Central memory CD8-positive, alpha-beta T cell (primary cell): ENCODE data around the gene GADL1.

Experiments
- ATAC-seq: fragments of 150-1000 bp; cut with Tn5 transposase; replicated peaks from 2 replicates; pipeline ENCODE4 v1.10.0; 2022; ENCODE audit warnings: mild to moderate bottlenecking, moderate FRiP score, moderate number of reproducible peaks; ENCODE audit not compliant: poor library complexity, severe bottlenecking; ENCODE audit errors: extremely low read depth
- DNase-seq, 2 donors: peaks; one replicate each; pipeline ENCODE4 v3.0.0; 2021; ENCODE audit warnings: low spot score in 2 of 2
- H3K27ac Mint-ChIP-seq: one replicate; pipeline ENCODE4 v1.8.0; 2022; ENCODE audit warnings: low read depth, mild to moderate bottlenecking, moderate library complexity, mixed read lengths
- H3K27me3 Mint-ChIP-seq: one replicate; pipeline ENCODE4 v1.8.0; 2022; ENCODE audit warnings: mixed read lengths
- H3K36me3 Mint-ChIP-seq: one replicate; pipeline ENCODE4 v1.8.0; 2022; ENCODE audit warnings: mild to moderate bottlenecking, moderate library complexity, mixed read lengths; ENCODE audit not compliant: insufficient read depth
- H3K4me1 Mint-ChIP-seq: one replicate; pipeline ENCODE4 v1.8.0; 2022; ENCODE audit warnings: mixed read lengths
- H3K4me3 Mint-ChIP-seq: one replicate; pipeline ENCODE4 v1.8.0; 2022; ENCODE audit warnings: mild to moderate bottlenecking, moderate library complexity, mixed read lengths
- H3K9me3 Mint-ChIP-seq: one replicate; pipeline ENCODE4 v1.8.0; 2022; ENCODE audit warnings: mixed read lengths

The GADL1 gene

GRCh38 chr3:30914696-30915095 lies 20.2 kb upstream of the GADL1 start:
- H3K36me3 Mint-ChIP-seq, result no peaks in the 10 kb centered on the region
- no peaks in the 10 kb centered on the region for H3K27me3 Mint-ChIP-seq
- H3K4me3 Mint-ChIP-seq, result no peak overlapping the region
- no peak overlapping the region for H3K27ac Mint-ChIP-seq
- DNase-seq, result no peak
- no peaks in the 10 kb centered on the region for H3K9me3 Mint-ChIP-seq
- no peak for ATAC-seq
- no peaks in the 10 kb centered on the region for H3K4me1 Mint-ChIP-seq

- Mint-ChIP-seq H3K4me3 (no peak overlapping the region), H3K27me3 (no peaks in the 10 kb centered on the region), H3K27ac (no peak overlapping the region), H3K9me3 (no peaks in the 10 kb centered on the region), H3K36me3 (no peaks in the 10 kb centered on the region), H3K4me1 (no peaks in the 10 kb centered on the region)
- no peak for ATAC-seq
- no peak for DNase-seq
Observed at GRCh38 chr3:30913176-30913575, 18.7 kb upstream of the GADL1 start.

- no peaks in the 10 kb centered on the region for H3K36me3 Mint-ChIP-seq
- no peak overlapping the region for H3K27ac Mint-ChIP-seq
- no peaks in the 10 kb centered on the region for H3K27me3 Mint-ChIP-seq
- DNase-seq (no peak), ATAC-seq (no peak)
- no peaks in the 10 kb centered on the region for H3K4me1 Mint-ChIP-seq
- no peaks in the 10 kb centered on the region for H3K9me3 Mint-ChIP-seq
- H3K4me3 Mint-ChIP-seq, result no peak overlapping the region
Observed at GRCh38 chr3:30912301-30912700, 17.8 kb upstream of the GADL1 start.

GRCh38 chr3:30908456-30909037 lies 14.1 kb upstream of the GADL1 start:
- H3K4me3 Mint-ChIP-seq, result no peak overlapping the region
- no peak overlapping the region for H3K27ac Mint-ChIP-seq
- H3K36me3 Mint-ChIP-seq, result no peaks in the 10 kb centered on the region
- DNase-seq (no peak), ATAC-seq (no peak)
- no peaks in the 10 kb centered on the region for H3K27me3 Mint-ChIP-seq
- H3K9me3 Mint-ChIP-seq, result no peaks in the 10 kb centered on the region
- no peaks in the 10 kb centered on the region for H3K4me1 Mint-ChIP-seq

GRCh38 chr3:30904996-30905395 lies 10.5 kb upstream of the GADL1 start:
- Mint-ChIP-seq H3K27ac (no peak overlapping the region), H3K36me3 (no peaks in the 10 kb centered on the region), H3K4me3 (no peak overlapping the region), H3K27me3 (no peaks in the 10 kb centered on the region), H3K4me1 (no peaks in the 10 kb centered on the region), H3K9me3 (no peaks in the 10 kb centered on the region)
- no peak for DNase-seq
- no peak for ATAC-seq

- Mint-ChIP-seq H3K9me3 (no peaks in the 10 kb centered on the region), H3K27ac (no peak overlapping the region), H3K4me1 (peaks cover 6% of the 10 kb centered on the region), H3K36me3 (no peaks in the 10 kb centered on the region), H3K27me3 (peaks cover 41% of the 10 kb centered on the region), H3K4me3 (no peak overlapping the region)
- ATAC-seq (no peak), DNase-seq (no peak)
Observed at GRCh38 chr3:30895329-30895728, 868 bp upstream of the GADL1 start.

- H3K36me3 Mint-ChIP-seq, result no peaks in the 10 kb centered on the region
- no peak for DNase-seq
- H3K4me1 Mint-ChIP-seq, result peaks cover 6% of the 10 kb centered on the region
- no peaks in the 10 kb centered on the region for H3K9me3 Mint-ChIP-seq
- peak overlapping the region; percentile 36 for H3K4me3 Mint-ChIP-seq
- ATAC-seq, result no peak
- no peak overlapping the region for H3K27ac Mint-ChIP-seq
- H3K27me3 Mint-ChIP-seq, result peaks cover 53% of the 10 kb centered on the region
Observed at GRCh38 chr3:30893678-30894325, 659 bp downstream of the GADL1 start.

- Mint-ChIP-seq H3K4me3 (no peak overlapping the region), H3K36me3 (no peaks in the 10 kb centered on the region), H3K9me3 (no peaks in the 10 kb centered on the region), H3K27ac (no peak overlapping the region), H3K27me3 (peaks cover 76% of the 10 kb centered on the region), H3K4me1 (peaks cover 6% of the 10 kb centered on the region)
- ATAC-seq (no peak), DNase-seq (no peak)
Observed at GRCh38 chr3:30890907-30891306, 3.6 kb downstream of the GADL1 start.

- peaks cover 78% of the 10 kb centered on the region for H3K27me3 Mint-ChIP-seq
Observed at GRCh38 chr3:30886888-30887287, 7.6 kb downstream of the GADL1 start.

GRCh38 chr3:30878862-30879261 lies 15.6 kb downstream of the GADL1 start:
- no peak for DNase-seq
- Mint-ChIP-seq H3K9me3 (no peaks in the 10 kb centered on the region), H3K27ac (no peak overlapping the region), H3K4me1 (no peaks in the 10 kb centered on the region), H3K4me3 (no peak overlapping the region), H3K36me3 (no peaks in the 10 kb centered on the region), H3K27me3 (peaks cover 24% of the 10 kb centered on the region)
- ATAC-seq, result no peak

More at GRCh38 chr3:30886888-30887287, 7.6 kb downstream of the GADL1 start:
- H3K27ac Mint-ChIP-seq, result no peak overlapping the region
- peaks cover 6% of the 10 kb centered on the region for H3K4me1 Mint-ChIP-seq
- no peaks in the 10 kb centered on the region for H3K36me3 Mint-ChIP-seq
- DNase-seq, result no peak
- H3K9me3 Mint-ChIP-seq, result no peaks in the 10 kb centered on the region
- H3K4me3 Mint-ChIP-seq, result no peak overlapping the region
- no peak for ATAC-seq

- H3K36me3 Mint-ChIP-seq, result no peaks in the 10 kb centered on the region
- H3K27ac Mint-ChIP-seq, result no peak overlapping the region
- no peaks in the 10 kb centered on the region for H3K4me1 Mint-ChIP-seq
- peaks cover 12% of the 10 kb centered on the region for H3K27me3 Mint-ChIP-seq
- no peaks in the 10 kb centered on the region for H3K9me3 Mint-ChIP-seq
- H3K4me3 Mint-ChIP-seq, result no peak overlapping the region
- no peak for DNase-seq
- no peak for ATAC-seq
Observed at GRCh38 chr3:30875505-30875904, 19.0 kb downstream of the GADL1 start.

GRCh38 chr3:30873671-30874070 lies 20.8 kb downstream of the GADL1 start:
- no peaks in the 10 kb centered on the region for H3K9me3 Mint-ChIP-seq
- H3K36me3 Mint-ChIP-seq, result no peaks in the 10 kb centered on the region
- no peak overlapping the region for H3K27ac Mint-ChIP-seq
- no peak for ATAC-seq
- no peaks in the 10 kb centered on the region for H3K4me1 Mint-ChIP-seq
- H3K27me3 Mint-ChIP-seq, result peaks cover 23% of the 10 kb centered on the region
- DNase-seq, result no peak
- H3K4me3 Mint-ChIP-seq, result no peak overlapping the region

- H3K4me1 Mint-ChIP-seq, result no peaks in the 10 kb centered on the region
- peaks cover 31% of the 10 kb centered on the region for H3K27me3 Mint-ChIP-seq
- no peak for DNase-seq
- H3K27ac Mint-ChIP-seq, result no peak overlapping the region
- H3K9me3 Mint-ChIP-seq, result no peaks in the 10 kb centered on the region
- no peak overlapping the region for H3K4me3 Mint-ChIP-seq
- no peaks in the 10 kb centered on the region for H3K36me3 Mint-ChIP-seq
- no peak for ATAC-seq
Observed at GRCh38 chr3:30872879-30873278, 21.6 kb downstream of the GADL1 start.
